Activated CD4-positive, alpha-beta T cell treated with anti-CD3 and anti-CD28 coated beads, Interleukin-2, amount 10 ng/mL, durations not matched to agents 24 days and 14 days (primary cell): ENCODE results near the gene STAM2. TPM values are rescaled to one million over a fixed set of nuclear protein-coding genes. Genes with fewer than 3 reads are reported as not detected.
A peak's percentile ranks its signal among the peaks of the same experiment; 100 is the strongest.
"Not testable (repeated sequence)": the region's sequence is repeated elsewhere in the genome, so short reads cannot be mapped to it uniquely, and the experiment has no call there.

ENCODE experiments used
- DNase-seq: peaks from one replicate; pipeline ENCODE4 v3.0.0; 2022
- H3K27ac Mint-ChIP-seq: one replicate; pipeline ENCODE4 v1.8.0; 2022; ENCODE audit warnings: mild to moderate bottlenecking, mixed read lengths
- H3K27me3 Mint-ChIP-seq: one replicate; pipeline ENCODE4 v1.8.0; 2022; ENCODE audit warnings: mixed read lengths
- H3K36me3 Mint-ChIP-seq: one replicate; pipeline ENCODE4 v1.8.0; 2022; ENCODE audit warnings: low read depth, mild to moderate bottlenecking, mixed read lengths
- H3K4me1 Mint-ChIP-seq: one replicate; pipeline ENCODE4 v1.8.0; 2021; ENCODE audit warnings: mixed read lengths
- H3K4me3 Mint-ChIP-seq: one replicate; pipeline ENCODE4 v1.8.0; 2022; ENCODE audit warnings: mild to moderate bottlenecking, moderate library complexity, mixed read lengths
- H3K9me3 Mint-ChIP-seq: one replicate; pipeline ENCODE4 v1.8.0; 2021; ENCODE audit warnings: mixed read lengths
- intact Hi-C: fragments of 100-400 bp; cut with micrococcal nuclease; formaldehyde crosslinking; loops from one replicate; pipeline ENCODE4 v1.15.1; 2023
- total RNA-seq: library from RNA; stranded (reverse); gene quantifications from 2 replicates; pipeline ENCODE4 v1.2.3, GENCODE V29; 2022

The STAM2 gene
- total RNA-seq: 16.9 and 22.2 TPM in 2 replicates

- H3K4me3 Mint-ChIP-seq: peak within 1 kb of the TSS; percentile 99
- H3K9me3 Mint-ChIP-seq: no peaks in the 10 kb centered on the region
- peaks cover 5% of the 10 kb centered on the region for H3K27me3 Mint-ChIP-seq
- DNase-seq: peak; percentile 98
- H3K27ac Mint-ChIP-seq: peak within 1 kb of the TSS; percentile 99
- intact Hi-C loops: loop anchor here (1.0 to 10.0 kb wide), 12 partner anchors 77 to 565 kb away; partner anchors contain the start of genes ARL5A, CACNB4 and FMNL2
- peaks cover 30% of the 10 kb centered on the region for H3K4me1 Mint-ChIP-seq
- H3K36me3 Mint-ChIP-seq: peaks cover 7% of the 10 kb centered on the region
Observed at GRCh38 chr2:152175368-152176112, at the start of gene STAM2. TSS of gene STAM2 (minus strand) at chr2:152175763. CDS start at chr2:152175642, 121 bp downstream.

DNA sequence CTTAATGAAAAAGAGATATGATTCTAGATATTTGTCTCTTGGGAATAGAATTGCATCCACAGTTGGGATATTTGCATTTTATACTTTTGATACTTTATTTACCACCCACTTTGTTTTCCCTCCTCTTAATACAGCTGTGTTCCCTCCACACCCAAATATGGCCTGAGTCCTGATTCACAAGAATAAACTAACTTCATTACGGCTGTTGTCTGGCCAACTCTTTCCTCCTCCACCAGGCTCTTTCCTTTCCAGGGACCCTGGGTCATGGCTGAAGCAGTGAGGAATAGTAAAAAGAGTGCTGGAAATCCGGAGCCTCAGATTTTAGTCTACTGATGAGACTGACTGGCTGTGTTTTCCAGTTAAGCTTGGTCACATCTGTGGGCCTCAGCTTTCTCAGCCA lies 48.4 kb upstream of the STAM2 start:
- Mint-ChIP-seq H3K27ac (no peak overlapping the region), H3K9me3 (no peaks in the 10 kb centered on the region), H3K4me1 (no peaks in the 10 kb centered on the region), H3K4me3 (no peak overlapping the region), H3K27me3 (peaks cover 7% of the 10 kb centered on the region), H3K36me3 (no peaks in the 10 kb centered on the region)
- DNase-seq: no peak
- intact Hi-C loops: no loop called here

- no peaks in the 10 kb centered on the region for H3K36me3 Mint-ChIP-seq
- peaks cover 7% of the 10 kb centered on the region for H3K27me3 Mint-ChIP-seq
- H3K9me3 Mint-ChIP-seq: no peaks in the 10 kb centered on the region
- H3K4me3 Mint-ChIP-seq: no peak overlapping the region
- H3K4me1 Mint-ChIP-seq: no peaks in the 10 kb centered on the region
- intact Hi-C loops: no loop called here
- H3K27ac Mint-ChIP-seq: no peak overlapping the region
- DNase-seq: no peak
Observed at GRCh38 chr2:152222975-152223637, 47.5 kb upstream of the STAM2 start.

GRCh38 chr2:152221839-152222238 lies 46.3 kb upstream of the STAM2 start:
- Mint-ChIP-seq H3K4me1 (no peaks in the 10 kb centered on the region), H3K4me3 (no peak overlapping the region), H3K27me3 (peaks cover 7% of the 10 kb centered on the region), H3K27ac (no peak overlapping the region), H3K9me3 (no peaks in the 10 kb centered on the region), H3K36me3 (no peaks in the 10 kb centered on the region)
- intact Hi-C loops: no loop called here
- no peak for DNase-seq

GRCh38 chr2:152219077-152219828 lies 43.7 kb upstream of the STAM2 start:
- DNase-seq: no peak
- H3K4me3 Mint-ChIP-seq: no peak overlapping the region
- no peaks in the 10 kb centered on the region for H3K9me3 Mint-ChIP-seq
- peaks cover 7% of the 10 kb centered on the region for H3K27me3 Mint-ChIP-seq
- H3K36me3 Mint-ChIP-seq: no peaks in the 10 kb centered on the region
- intact Hi-C loops: no loop called here
- no peak overlapping the region for H3K27ac Mint-ChIP-seq
- H3K4me1 Mint-ChIP-seq: no peaks in the 10 kb centered on the region

GRCh38 chr2:152201466-152201830 lies 25.9 kb upstream of the STAM2 start:
- Mint-ChIP-seq H3K27ac (no peak overlapping the region), H3K27me3 (peaks cover 2% of the 10 kb centered on the region), H3K4me1 (peaks cover 3% of the 10 kb centered on the region), H3K4me3 (no peak overlapping the region), H3K36me3 (no peaks in the 10 kb centered on the region), H3K9me3 (no peaks in the 10 kb centered on the region)
- intact Hi-C loops: no loop called here
- DNase-seq: no peak

GRCh38 chr2:152200565-152201465 lies 25.3 kb upstream of the STAM2 start:
- peaks cover 2% of the 10 kb centered on the region for H3K27me3 Mint-ChIP-seq
- peak; percentile 56 for DNase-seq
- intact Hi-C loops: no loop called here
- H3K36me3 Mint-ChIP-seq: no peaks in the 10 kb centered on the region
- peaks cover 3% of the 10 kb centered on the region for H3K4me1 Mint-ChIP-seq
- no peaks in the 10 kb centered on the region for H3K9me3 Mint-ChIP-seq
- no peak overlapping the region for H3K27ac Mint-ChIP-seq
- no peak overlapping the region for H3K4me3 Mint-ChIP-seq

DNA sequence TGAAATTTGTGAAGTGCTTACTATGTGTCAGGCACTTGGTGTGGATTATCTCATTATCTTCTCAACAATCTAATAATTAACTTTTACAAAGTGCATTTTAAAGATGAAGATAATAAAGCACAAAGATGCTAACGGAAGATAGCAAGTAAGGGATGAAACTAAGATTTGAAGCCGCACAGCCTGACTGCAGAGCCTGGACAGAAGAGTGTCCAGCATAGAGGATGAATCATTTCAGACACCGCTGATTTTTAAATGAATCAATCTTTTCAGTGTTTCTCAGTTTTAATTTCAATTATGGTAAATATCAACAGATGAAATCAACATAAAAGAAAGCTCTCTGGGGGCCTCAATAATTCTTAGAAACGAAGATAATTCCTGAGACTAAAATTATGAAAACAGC lies 24.5 kb upstream of the STAM2 start:
- Mint-ChIP-seq H3K27ac (no peak overlapping the region), H3K4me1 (peaks cover 3% of the 10 kb centered on the region), H3K36me3 (no peaks in the 10 kb centered on the region), H3K27me3 (peaks cover 3% of the 10 kb centered on the region), H3K4me3 (no peak overlapping the region), H3K9me3 (no peaks in the 10 kb centered on the region)
- no peak for DNase-seq
- intact Hi-C loops: no loop called here

DNA sequence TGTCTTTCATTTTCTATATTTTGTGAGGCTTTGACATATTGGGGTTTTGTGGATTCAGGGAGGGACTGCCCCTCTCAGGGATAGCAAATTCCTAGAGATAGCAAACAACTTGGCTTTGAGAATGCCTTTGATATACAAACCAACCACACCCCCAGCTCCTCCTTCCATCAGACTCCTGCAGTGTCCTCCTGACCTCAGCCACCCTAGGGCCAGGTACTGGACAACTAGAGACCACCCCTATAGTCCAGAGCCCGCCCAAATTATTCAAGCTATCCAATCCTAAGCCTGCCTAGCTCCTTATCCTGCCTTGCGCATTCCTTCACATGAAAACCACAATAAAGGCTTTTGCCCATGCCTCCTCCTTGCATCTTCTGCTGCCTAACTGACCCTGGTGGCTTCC lies 22.9 kb upstream of the STAM2 start:
- Mint-ChIP-seq H3K4me1 (peaks cover 3% of the 10 kb centered on the region), H3K27me3 (peaks cover 5% of the 10 kb centered on the region), H3K36me3 (no peaks in the 10 kb centered on the region), H3K4me3 (no peak overlapping the region), H3K27ac (no peak overlapping the region), H3K9me3 (no peaks in the 10 kb centered on the region)
- DNase-seq: no peak
- intact Hi-C loops: no loop called here

- H3K4me3 Mint-ChIP-seq, DNase-seq, H3K27ac Mint-ChIP-seq, H3K27me3 Mint-ChIP-seq, H3K9me3 Mint-ChIP-seq, intact Hi-C loops, H3K36me3 Mint-ChIP-seq, H3K4me1 Mint-ChIP-seq: not testable (repeated sequence)
Observed at GRCh38 chr2:152197508-152198284, 22.1 kb upstream of the STAM2 start.

- Mint-ChIP-seq H3K36me3 (no peaks in the 10 kb centered on the region), H3K4me3 (no peak overlapping the region), H3K27ac (no peak overlapping the region), H3K4me1 (peaks cover 2% of the 10 kb centered on the region), H3K9me3 (no peaks in the 10 kb centered on the region), H3K27me3 (peaks cover 15% of the 10 kb centered on the region)
- peak; percentile 70 for DNase-seq
- intact Hi-C loops: loop anchor here (1.0 kb wide), 1 partner anchor 445 kb away; no protein-coding TSS in a partner anchor
Observed at GRCh38 chr2:152189622-152190495, 14.3 kb upstream of the STAM2 start.

DNA sequence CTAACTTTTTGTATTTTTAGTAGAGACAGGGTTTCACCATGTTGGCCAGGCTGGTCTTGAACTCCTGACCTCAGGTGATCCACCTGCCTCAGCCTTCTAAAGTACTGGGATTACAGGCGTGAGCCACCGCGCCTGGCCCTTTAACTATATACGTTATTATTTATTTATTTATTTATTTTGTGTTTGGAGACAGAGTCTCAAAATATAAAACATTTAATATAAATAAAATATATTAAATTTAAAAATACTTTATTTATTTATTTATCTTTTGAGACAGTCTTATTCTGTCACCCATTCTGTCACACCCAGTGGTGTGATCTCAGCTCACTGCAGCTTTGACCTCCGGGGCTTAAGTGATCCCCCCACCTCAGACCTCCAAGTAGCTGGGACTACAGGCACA lies 11.2 kb upstream of the STAM2 start:
- DNase-seq, H3K4me1 Mint-ChIP-seq, H3K9me3 Mint-ChIP-seq, H3K27ac Mint-ChIP-seq, intact Hi-C loops, H3K36me3 Mint-ChIP-seq, H3K4me3 Mint-ChIP-seq: not testable (repeated sequence)
- H3K27me3 Mint-ChIP-seq: peaks cover 16% of the 10 kb centered on the region
